Fibroblast of mammary gland (primary cell): ENCODE measurements around the gene DCDC2C.

ENCODE experiments used
- DNase-seq: peaks from one replicate; pipeline ENCODE4 v3.0.0-alpha.2; 2010; ENCODE audit warnings: low read depth
- H3K4me3 ChIP-seq: 2 replicates; pipeline ENCODE4 v1.5.1; 2011; ENCODE audit warnings: low read depth, mild to moderate bottlenecking, low read length, moderate library complexity; ENCODE audit not compliant: control insufficient read depth
- CTCF ChIP-seq: conservative IDR thresholded peaks from 2 replicates; pipeline ENCODE4 v1.5.1; 2011; ENCODE audit warnings: low read depth, low read length, inconsistent platforms; ENCODE audit not compliant: control insufficient read depth, insufficient read depth

Gene DCDC2C

GRCh38 chr2:3666613-3666975 is 36.8 kb upstream of the DCDC2C start:
- no peak for TF ChIP-seq CTCF
- no peak overlapping the region for H3K4me3 ChIP-seq
- no peak for DNase-seq

DNA sequence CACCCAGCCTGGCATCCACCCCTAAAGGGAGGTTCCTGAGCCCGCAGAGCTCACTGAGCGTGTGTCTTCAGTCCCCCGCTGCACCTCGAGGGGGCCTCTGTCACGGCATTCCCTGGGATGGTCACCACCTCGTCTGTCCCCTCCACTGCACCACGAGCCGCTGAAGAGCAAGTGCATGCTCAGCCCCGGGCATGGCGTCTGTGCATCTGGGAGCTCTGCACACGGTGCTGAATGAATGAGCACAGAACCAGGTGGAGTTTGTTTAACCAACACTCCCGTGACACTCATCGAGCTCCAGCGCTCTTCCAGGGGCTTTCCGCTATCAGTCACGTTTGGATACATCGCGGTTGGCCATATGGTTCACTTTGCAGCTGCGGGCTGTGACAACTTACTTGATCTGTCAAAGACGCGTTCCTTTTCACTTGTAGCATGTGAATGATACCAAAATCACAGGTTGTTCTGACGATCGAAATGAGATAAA is 36.2 kb upstream of the DCDC2C start:
- TF ChIP-seq CTCF = no peak
- no peak for DNase-seq
- H3K4me3 ChIP-seq = no peak overlapping the region

DNA sequence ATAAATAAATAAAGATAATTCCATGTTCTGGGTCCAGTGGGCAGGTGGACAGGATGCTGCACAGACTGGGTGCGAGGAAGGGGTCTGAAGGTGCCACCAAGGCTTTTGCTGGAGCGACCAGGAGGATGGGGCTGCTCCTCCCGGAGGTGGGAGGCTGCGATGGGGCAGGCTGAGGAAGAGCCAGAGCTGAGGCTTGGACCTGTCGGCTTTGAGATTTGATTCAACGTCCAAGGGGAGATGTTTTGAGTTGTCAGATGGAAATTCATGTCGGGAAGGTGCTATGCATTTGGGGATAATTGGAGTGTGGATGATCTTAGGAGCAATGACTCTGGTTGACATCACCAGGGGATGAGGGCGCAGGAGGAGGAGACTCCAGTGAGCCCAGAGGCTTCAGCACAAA is 33.7 kb upstream of the DCDC2C start:
- DNase-seq = no peak

GRCh38 chr2:3670376-3670775 is 33.0 kb upstream of the DCDC2C start:
- no peak overlapping the region for H3K4me3 ChIP-seq
- no peak for DNase-seq
- TF ChIP-seq CTCF = no peak

More for the DNA sequence above, 33.7 kb upstream of the DCDC2C start:
- no peak overlapping the region for H3K4me3 ChIP-seq
- TF ChIP-seq CTCF = no peak

DNA sequence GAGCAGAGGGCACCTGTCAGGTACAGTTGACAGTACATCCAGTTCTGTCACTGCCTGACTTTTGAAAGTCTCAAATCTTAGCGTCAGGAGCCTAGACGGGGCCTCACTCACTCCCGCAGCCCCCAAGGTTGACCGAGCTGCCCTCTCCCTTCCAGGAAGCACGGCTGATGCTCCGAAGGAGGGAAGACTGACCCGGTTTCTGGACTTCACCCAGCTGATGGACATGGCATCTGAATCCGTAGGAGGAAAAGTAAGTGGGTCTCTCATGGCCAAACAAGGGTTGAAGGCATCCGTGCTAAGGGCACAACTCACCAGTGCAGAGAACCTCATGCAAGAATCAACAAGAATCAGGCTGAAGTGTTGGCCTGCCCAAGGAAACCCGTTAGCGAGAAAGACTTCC is 32.4 kb upstream of the DCDC2C start:
- no peak for TF ChIP-seq CTCF
- H3K4me3 ChIP-seq = no peak overlapping the region
- DNase-seq = no peak

- DNase-seq = no peak
- H3K4me3 ChIP-seq = no peak overlapping the region
- no peak for TF ChIP-seq CTCF
These were observed 30.3 kb upstream of the DCDC2C start for GRCh38 chr2:3672861-3673678.
